Esophagus mucosa (tissue), 1 donor: ENCODE measurements around the gene SMIM41. TPM values are rescaled to one million over a fixed set of nuclear protein-coding genes. Genes with fewer than 3 reads are reported as not detected.
A peak's percentile ranks its signal among the peaks of the same experiment; 100 is the strongest.
"Not testable (repeated sequence)": the region's sequence is repeated elsewhere in the genome, so short reads cannot be mapped to it uniquely, and the experiment has no call there.

Experiments
- ATAC-seq: fragments of 200-7000 bp; cut with Tn5 transposase; one replicate; pipeline ENCODE4 v1.9.1; 2020
- total RNA-seq: library from RNA; stranded (reverse); gene quantifications from one replicate; pipeline ENCODE4 v1.2.4, GENCODE V29; 2023
- donor health status: DM: yes; HTN: yes; CAD: no.

SMIM41 gene
- total RNA-seq, 1 donor from 2014 or later: not detected

DNA sequence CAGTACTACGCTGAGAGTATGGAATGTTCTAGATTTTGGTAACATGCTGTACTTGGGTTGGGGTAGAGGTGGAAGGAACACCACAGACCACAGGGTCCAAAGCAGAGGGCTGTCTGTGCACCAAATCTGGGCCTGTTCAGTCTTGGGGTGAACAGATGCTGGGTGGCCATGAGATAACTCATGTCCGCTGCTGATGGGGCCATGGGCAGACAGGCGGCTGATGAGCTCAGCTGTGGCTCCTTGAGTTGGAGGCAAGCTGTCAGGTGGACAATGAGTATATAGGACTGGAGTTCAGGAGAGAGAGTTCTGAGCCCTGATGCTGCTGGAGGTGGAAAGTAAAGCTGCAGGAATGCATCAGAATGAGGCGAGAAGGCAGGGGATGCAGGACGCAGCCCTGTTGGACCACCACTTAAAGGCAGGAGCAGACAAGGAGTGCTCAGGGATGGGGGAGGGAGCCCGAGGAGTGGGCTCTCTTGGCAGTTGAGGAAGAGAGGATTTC lies 6.2 kb downstream of the SMIM41 start:
- ATAC-seq: no peak

DNA sequence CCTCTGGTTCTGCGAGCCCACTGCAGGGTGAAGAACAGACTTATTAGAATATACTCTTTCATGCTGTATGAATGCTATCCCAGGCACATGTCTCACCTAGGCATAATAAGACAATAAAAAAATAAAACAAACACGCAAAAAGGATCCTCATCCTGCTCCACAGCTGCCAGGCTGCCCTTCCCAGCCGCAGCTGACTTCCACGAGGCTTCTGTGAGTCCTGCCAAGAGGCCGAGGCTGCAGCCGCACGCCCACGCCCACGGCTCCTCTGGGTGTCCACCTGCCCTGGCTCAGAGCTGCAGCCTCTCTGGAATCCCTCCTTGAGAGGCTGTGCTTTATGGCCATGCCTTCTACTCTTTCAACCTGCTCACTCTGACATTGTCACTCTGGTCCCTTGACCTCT lies 6.9 kb downstream of the SMIM41 start:
- ATAC-seq: no peak

GRCh38 chr12:52086944-52087835 lies 7.7 kb downstream of the SMIM41 start:
- ATAC-seq: no peak

DNA sequence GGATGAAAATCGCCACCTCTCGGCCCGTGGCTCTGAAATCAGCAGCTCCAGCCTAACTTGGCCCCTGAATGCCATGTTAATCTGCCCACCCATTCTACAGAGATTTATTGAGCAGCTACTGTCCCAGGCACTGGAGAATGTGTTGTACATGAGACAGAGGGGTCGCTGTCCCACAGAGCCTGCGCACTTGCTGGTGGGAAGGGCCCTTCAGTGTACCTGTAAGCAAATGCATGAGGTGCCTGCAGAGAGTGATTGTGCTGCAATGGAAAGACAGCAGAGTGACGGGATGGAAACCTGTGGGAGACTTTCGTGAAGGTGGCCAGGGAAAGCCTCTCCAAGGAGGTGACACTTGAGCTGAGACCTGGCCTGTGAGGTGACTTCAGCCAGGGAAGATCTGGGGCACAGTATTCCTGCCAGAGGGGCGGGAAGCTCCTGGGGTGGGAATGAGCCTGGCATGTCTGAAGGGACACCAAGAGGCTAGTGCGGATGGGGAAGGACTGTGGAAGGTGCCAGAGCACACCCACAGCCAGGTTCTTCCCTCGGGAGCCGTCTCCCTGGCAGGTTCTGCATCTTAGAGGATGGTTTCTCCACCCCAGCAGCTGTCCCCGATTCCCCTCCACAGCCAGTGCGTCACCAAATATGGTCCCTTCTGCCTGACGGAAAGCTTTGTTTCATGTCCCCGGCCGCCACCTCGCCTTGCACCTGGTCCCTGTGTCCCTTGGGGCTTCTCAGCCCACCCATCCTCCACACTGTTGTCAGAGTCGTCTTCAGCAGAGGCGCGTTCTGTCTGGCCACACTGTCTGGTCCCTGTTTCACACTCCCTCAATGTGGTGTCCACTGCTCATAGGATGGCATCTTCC lies 8.7 kb downstream of the SMIM41 start:
- no peak for ATAC-seq

GRCh38 chr12:52089491-52089890 lies 10.0 kb downstream of the SMIM41 start:
- no peak for ATAC-seq

DNA sequence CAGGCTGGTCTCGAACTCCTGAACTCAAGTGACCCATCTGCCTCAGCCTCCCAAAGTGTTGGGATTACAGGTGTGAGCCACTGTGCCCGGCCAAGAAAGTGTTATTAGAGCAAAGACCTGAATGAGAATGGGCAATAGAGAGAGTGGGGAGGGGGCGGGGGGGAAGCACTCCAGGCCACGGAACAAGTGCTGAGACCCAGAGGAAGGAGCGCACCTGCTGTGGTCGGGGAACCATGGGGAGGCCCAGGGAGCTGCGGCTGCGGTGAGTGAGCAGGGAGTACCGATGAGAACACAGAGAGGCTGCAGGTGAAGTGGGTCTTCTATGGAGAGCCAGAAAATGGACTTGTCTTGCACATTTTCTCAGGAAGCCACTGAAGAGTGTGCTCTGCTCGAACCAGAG lies 10.8 kb downstream of the SMIM41 start:
- ATAC-seq: no peak

- no peak for ATAC-seq
Measured at GRCh38 chr12:52091061-52091460, 11.6 kb downstream of the SMIM41 start.

- no peak for ATAC-seq
Measured at GRCh38 chr12:52091869-52092268, 12.4 kb downstream of the SMIM41 start.

- no peak for ATAC-seq
Measured at GRCh38 chr12:52093346-52093745, 13.8 kb downstream of the SMIM41 start.

DNA sequence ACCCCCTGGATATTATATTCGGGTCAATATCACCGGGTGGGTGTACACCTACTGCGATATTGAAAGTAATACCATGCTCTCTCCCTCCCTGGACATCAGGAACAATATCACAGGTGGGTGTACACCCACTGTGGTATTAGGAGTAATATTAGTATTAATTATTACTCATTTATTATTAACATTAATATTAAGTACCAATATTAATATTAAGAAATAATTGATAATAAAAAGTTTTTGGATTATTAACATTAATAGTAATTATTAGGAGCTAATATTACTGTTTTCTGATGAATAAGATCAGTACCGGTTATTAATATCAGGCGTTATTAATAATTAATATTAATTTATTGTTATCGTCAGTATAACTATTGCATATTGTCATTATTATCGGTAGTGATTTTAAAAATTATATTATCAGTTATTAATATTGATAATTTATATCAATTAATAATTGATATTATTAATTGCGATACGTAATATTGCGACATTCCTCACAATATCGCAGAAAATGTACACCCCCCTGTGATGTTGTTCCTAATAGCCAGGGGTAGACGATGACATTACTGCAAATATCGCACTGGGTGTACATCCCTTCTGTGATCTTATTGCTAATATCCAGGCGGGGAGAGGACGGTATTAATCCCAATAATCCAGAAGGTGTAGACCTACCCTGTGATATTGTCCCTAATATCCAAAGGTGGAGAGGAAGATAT lies 17.0 kb downstream of the SMIM41 start:
- ATAC-seq: no peak

GRCh38 chr12:52097045-52097666 lies 17.7 kb downstream of the SMIM41 start:
- no peak for ATAC-seq

- not testable (repeated sequence) for ATAC-seq
Measured at GRCh38 chr12:52104431-52105089, 25.1 kb downstream of the SMIM41 start.

DNA sequence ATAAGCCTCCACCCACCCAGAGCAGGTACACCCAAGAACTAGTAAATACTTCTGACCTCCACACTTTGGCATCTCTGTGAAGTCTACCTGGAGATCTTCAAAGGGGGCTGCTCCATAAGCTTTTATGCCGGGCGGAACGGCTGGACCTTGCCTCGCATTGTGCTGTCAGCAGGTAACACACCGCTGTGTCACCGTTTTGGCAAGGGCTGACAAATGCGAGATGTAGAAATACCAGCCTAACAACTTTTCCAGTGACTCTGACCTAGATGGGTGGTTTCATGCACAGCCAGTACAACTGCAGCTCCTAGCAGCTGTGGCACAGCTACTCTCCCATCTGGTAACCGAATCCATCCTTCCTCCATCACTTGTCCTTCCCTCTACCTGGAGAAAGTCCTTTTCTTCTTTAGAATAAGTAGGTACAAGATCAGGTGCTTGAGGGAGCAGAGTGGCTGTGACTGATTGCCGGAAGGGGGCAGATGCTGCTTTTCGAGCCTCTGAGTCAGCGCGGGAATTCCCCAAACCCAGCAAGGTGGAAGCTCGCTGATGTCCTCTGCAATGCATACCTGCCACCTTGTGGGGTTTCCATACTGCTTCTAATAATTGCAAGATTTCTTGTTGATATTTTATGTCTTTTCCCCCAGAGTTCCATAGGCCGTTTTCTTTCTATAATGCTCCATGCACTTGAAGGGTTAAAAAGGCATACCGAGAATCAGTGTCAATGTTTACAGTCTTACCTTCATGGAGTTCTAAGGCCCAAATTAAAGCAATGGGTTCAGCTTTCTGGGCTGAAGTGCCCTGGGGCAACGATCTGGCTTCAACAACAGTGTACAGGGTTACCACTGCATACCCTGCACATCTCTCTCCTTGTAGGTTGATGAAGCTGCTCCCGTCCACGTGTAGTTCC lies 37.0 kb downstream of the SMIM41 start:
- ATAC-seq: not testable (repeated sequence)

- ATAC-seq: not testable (repeated sequence)
Measured at GRCh38 chr12:52117806-52118475, 38.4 kb downstream of the SMIM41 start.

DNA sequence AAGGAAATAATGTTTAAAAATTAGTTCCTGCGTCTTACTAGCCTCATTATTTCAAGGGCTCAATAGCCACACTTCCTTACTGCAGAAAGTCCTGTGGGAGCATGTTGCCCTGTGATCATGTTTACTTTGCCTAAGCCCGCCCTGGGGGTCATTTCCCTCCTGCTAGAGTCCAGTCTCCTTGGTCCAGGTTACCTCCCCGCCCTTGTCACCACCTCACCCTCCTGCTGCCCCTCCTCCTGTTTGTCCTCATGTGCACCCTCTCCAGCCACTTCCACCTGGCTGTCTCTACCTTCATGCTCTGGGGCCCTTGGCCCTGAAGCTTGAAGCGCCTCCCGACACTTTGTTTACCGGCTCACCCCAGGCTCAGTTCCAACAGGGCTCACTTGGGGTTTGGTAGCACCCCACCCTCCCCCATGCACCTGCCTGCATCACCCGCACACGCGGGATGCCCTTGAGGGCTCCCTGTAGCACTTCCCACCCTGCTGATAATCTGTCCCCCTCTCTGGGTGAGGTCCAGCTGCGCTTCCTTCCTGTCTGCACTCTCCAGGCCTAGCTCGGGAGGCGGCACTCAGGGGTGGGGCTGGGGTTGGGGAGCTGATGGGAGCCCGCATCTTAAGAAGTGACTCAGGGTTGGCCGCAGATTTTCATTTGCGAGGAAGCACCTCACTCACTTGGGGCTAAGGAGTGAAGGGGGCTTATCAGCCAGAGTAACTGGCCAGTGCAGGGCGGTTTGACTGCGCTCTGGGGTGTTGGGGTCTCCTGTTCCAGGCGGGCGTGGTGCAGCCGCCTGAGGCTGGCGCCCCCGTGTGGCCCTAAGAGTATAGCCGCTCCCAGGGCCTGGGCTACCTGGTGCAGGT lies 40.1 kb downstream of the SMIM41 start:
- peak; percentile 74 for ATAC-seq

DNA sequence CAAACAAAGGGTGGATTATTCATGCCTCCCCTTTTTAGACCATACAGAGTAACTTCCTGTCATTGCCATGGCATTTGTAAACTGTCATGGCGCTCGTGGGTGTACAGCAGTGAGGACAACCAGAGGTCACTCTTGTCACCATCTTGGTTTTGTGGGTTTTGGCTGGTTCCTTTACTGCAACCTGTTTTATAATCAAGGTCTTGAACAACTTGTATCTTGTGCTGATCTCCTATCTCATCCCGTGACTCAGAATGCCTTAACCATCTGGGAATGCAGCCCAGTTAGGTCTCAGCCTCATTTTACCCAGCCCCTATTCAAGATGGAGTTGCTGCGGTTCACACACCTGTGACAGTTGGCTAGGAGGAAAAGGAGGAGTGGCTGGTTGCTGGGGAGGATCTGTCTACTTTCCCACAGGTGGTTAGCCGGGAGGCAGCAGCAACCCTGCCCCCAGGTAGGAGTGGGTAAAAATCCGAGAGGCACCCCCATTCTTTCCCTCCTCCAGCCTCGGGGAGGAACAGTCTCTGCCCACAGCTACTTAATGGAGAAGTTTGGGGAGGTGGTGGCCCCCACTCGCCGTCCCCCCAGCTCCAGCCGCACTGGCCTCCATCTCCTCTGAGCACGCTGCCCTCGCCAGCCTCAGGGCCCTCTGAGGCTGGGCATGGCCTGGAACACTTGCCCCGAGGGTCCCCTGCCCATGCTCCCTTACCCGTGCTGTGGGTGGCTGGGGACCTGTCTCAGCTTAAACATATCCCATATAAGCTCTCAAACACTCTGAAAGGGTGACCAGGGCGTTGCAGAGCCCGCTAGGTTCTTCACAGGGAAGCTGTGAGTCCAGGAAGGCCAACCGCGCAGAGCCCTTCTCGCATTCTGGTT lies 41.7 kb downstream of the SMIM41 start:
- ATAC-seq: no peak

DNA sequence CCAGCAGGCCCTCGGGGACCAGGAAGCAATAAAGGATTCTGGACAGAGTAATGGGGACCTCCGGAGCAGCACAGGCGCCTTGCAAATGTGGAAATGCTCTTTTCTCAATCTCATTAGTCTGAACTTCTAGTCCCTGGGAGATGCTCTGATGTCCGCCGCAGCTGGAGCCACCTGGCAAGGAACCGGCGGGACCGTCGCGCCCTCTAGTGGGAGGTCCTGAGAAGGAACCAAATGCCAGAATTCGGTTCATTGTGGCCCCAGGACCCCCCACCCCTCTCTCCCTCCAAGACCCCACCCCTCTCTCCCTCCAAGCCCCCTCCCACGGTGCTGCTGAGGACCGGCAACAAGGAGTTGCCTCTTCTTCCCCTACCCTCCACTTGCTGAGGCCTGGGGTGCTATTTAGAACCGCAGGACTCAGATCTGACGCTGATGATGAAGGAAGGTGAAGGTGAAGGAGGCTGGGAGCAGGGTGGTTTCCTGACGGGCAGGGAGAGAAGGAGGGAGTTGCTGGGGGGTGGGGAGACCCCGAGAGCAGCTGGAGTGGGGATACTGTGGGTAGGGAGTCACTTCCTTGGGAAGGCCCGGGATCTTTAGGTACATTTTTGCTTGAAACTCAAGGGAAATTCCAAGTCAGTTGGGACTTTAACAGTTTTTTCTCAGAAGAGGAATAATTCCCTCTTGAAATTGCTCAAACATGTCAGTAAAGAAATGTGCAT lies 42.5 kb downstream of the SMIM41 start:
- peak; percentile 34 for ATAC-seq
